ENCODE results near the gene SHF. TPM values are rescaled to one million over a fixed set of nuclear protein-coding genes. Genes with fewer than 3 reads are reported as not detected.
A peak's percentile ranks its signal among the peaks of the same experiment; 100 is the strongest.

SHF gene
- total and polyA plus RNA-seq, 2 of the 8 experiments (the other 6 are each of a cell fraction or from before 2014, with no cell fraction given), result 13.1 to 26.7 TPM

GRCh38 chr15:45164914-45165313 is 22.9 kb downstream of the SHF start:
- H2AFZ ChIP-seq (ENCODE audit: low read length), result no peak overlapping the region
- no peak overlapping the region for H3K4me2 ChIP-seq (ENCODE audit: insufficient read depth in 1 of 2, low read depth in 2 of 2, low read length in 2 of 2)
- H3K14ac ChIP-seq (ENCODE audit: insufficient read length), result no peak overlapping the region
- H4K5ac ChIP-seq (ENCODE audit: insufficient read length, low read depth, low read length), result no peak overlapping the region
- H4K20me1 ChIP-seq (replicated peaks in 1 of 2; ENCODE audit: control insufficient read depth in 1 of 2, insufficient read depth in 2 of 2, low read length in 2 of 2), result peaks cover 2 to 3% of the 10 kb centered on the region in 2 experiments
- H2BK20ac ChIP-seq (ENCODE audit: low read length), result no peak overlapping the region
- H2BK15ac ChIP-seq (ENCODE audit: low read length), result no peak overlapping the region
- H3K4me3 ChIP-seq (ENCODE audit: extremely low read depth in 1 of 4, insufficient read depth in 2 of 4, low read depth in 3 of 4, low read length in 4 of 4), result no peak overlapping the region
- peaks cover 0 to 18% (median 14%) of the 10 kb centered on the region in 4 experiments; a peak in 5 of 7 replicates for H3K4me1 ChIP-seq (replicated peaks in 1 of 4; ENCODE audit: control insufficient read depth in 3 of 4, insufficient read depth in 4 of 4, low read length in 3 of 4)
- no peak overlapping the region for H4K8ac ChIP-seq (ENCODE audit: extremely low read depth, insufficient read depth, low read length)
- no peaks in the 10 kb centered on the region for H3K36me3 ChIP-seq (ENCODE audit: control insufficient read depth in 2 of 4, insufficient read depth in 4 of 4, low read length in 3 of 4)
- FAIRE-seq (no peak), DNase-seq (ENCODE audit: low read depth in 1 of 2, low spot score in 2 of 2) (no peak)
- no peak overlapping the region for H4K91ac ChIP-seq (replicated peaks; ENCODE audit: insufficient read length, low read length)
- no peak overlapping the region for H3K23ac ChIP-seq (ENCODE audit: insufficient read length)
- TF ChIP-seq POLR2A (IDR thresholded peaks at IDR 0.05; ENCODE audit: control extremely low read depth in 1 of 2, low read depth in 2 of 2, low read length in 2 of 2), result peak in 1 of 2 experiments; percentile 34; a peak in 1 of 3 replicates
- no peak for TF ChIP-seq SAP30 (IDR thresholded peaks at IDR 0.05; ENCODE audit: insufficient read depth, insufficient replicate concordance, low read length)
- no peak overlapping the region for H2BK12ac ChIP-seq (ENCODE audit: low read depth, low read length)
- no peaks in the 10 kb centered on the region for H3K9me3 ChIP-seq (ENCODE audit: insufficient read depth in 2 of 2, low read depth in 1 of 2, low read length in 1 of 2)
- CTCF ChIA-PET (ENCODE audit: partially characterized antibody), result interaction anchor here (1.0 to 41.8 kb wide), 13 partner anchors 10 to 293 kb away, joined by 3 to 1117 read pairs (median 16); partner anchors contain the start of gene SHF
- no peak overlapping the region for H3K27ac ChIP-seq (ENCODE audit: low read depth, low read length)
- no peaks in the 10 kb centered on the region for H3K79me1 ChIP-seq (ENCODE audit: low read depth, low read length)
- H2AK5ac ChIP-seq (ENCODE audit: low read depth, low read length), result peak overlapping the region; percentile 58; the same call in 1 of the 2 replicates
- H3K23me2 ChIP-seq (ENCODE audit: low read depth, low read length), result no peaks in the 10 kb centered on the region; the same call in 1 of the 2 replicates
- no peak overlapping the region for H3K56ac ChIP-seq (replicated peaks; ENCODE audit: insufficient read length, low read depth, low read length)
- POLR2A ChIA-PET (ENCODE audit: partially characterized antibody), result interaction anchor here (0.6 to 3.8 kb wide), 13 partner anchors 11 to 237 kb away, joined by 3 to 33 read pairs (median 4); partner anchors contain the start of genes DUOX2, DUOXA2 and SHF
- H3K9ac ChIP-seq (replicated peaks in 1 of 4; ENCODE audit: extremely low read depth in 1 of 4, low read depth in 3 of 4, low read length in 3 of 4), result no peak overlapping the region
- no peaks in the 10 kb centered on the region for H3K27me3 ChIP-seq (replicated peaks in 1 of 4; ENCODE audit: control insufficient read depth in 3 of 4, extremely low read depth in 1 of 4, insufficient read depth in 3 of 4, low read length in 3 of 4)
- H2BK120ac ChIP-seq (replicated peaks; ENCODE audit: low read depth, low read length), result no peak overlapping the region
- peak overlapping the region; percentile 70 for H3K4ac ChIP-seq (replicated peaks; ENCODE audit: insufficient read length, low read depth, low read length)
- no peak overlapping the region for H3K18ac ChIP-seq (ENCODE audit: extremely low read depth, low read length)
- 100% methylated on average over 1 of the region's 1 CpG; no CpG with 5 or more reads in 1 of the 2 experiments for WGBS, 2 experiments (ENCODE audit: extremely low coverage in 1 of 2, insufficient coverage in 1 of 2, insufficient read length in 1 of 2, insufficient replicate concordance in 2 of 2, low coverage in 1 of 2, low lambda C conversion rate in 2 of 2, missing lambda C conversion rate in 1 of 2)
- no peak overlapping the region for H2BK5ac ChIP-seq (ENCODE audit: low read depth, low read length)
- no peaks in the 10 kb centered on the region for H3K79me2 ChIP-seq (ENCODE audit: control insufficient read depth in 1 of 2, insufficient read depth in 2 of 2, low read length in 2 of 2)
